ENCODE data around the gene TEDC1. TPM values are rescaled to one million over a fixed set of nuclear protein-coding genes. Genes with fewer than 3 reads are reported as not detected.

The TEDC1 gene
- total RNA-seq, 1 donor from 2014 or later = 43.3 TPM

GRCh38 chr14:105488781-105489541, 2.1 kb upstream of the TEDC1 start:
- Mint-ChIP-seq H3K36me3 (ENCODE audit: low read depth) (peaks cover 3% of the 10 kb centered on the region), H3K4me3 (peak overlapping the region; percentile 89), H3K27me3 (peaks cover 2% of the 10 kb centered on the region), H3K9me3 (no peaks in the 10 kb centered on the region), H3K4me1 (peaks cover 27% of the 10 kb centered on the region), H3K27ac (peak overlapping the region; percentile 89)
- intact Hi-C loops (cut with micrococcal nuclease) = no loop called here
- DNase-seq = peak; percentile 75

GRCh38 chr14:105489542-105490266, 1.3 kb upstream of the TEDC1 start:
- no peaks in the 10 kb centered on the region for H3K9me3 Mint-ChIP-seq
- intact Hi-C loops (cut with micrococcal nuclease) = loop anchor here (1.0 to 5.0 kb wide), 10 partner anchors 7 to 1775 kb away; partner anchors contain the start of genes BRF1, CRIP2, GPR132 and MTA1
- peaks cover 2% of the 10 kb centered on the region for H3K27me3 Mint-ChIP-seq
- H3K27ac Mint-ChIP-seq = peak overlapping the region; percentile 89
- H3K36me3 Mint-ChIP-seq (ENCODE audit: low read depth) = peaks cover 3% of the 10 kb centered on the region
- H3K4me3 Mint-ChIP-seq = peak overlapping the region; percentile 89
- peaks cover 21% of the 10 kb centered on the region for H3K4me1 Mint-ChIP-seq
- DNase-seq = peak; percentile 95

GRCh38 chr14:105490267-105490571, 827 bp upstream of the TEDC1 start:
- Mint-ChIP-seq H3K4me3 (peak overlapping the region; percentile 89), H3K27me3 (peaks cover 2% of the 10 kb centered on the region), H3K9me3 (no peaks in the 10 kb centered on the region), H3K36me3 (ENCODE audit: low read depth) (peaks cover 3% of the 10 kb centered on the region), H3K27ac (peak overlapping the region; percentile 89), H3K4me1 (peaks cover 21% of the 10 kb centered on the region)
- intact Hi-C loops (cut with micrococcal nuclease) = loop anchor here (1.0 to 5.0 kb wide), 10 partner anchors 8 to 1775 kb away; partner anchors contain the start of genes BRF1, CRIP2, GPR132 and MTA1
- DNase-seq = no peak

GRCh38 chr14:105491366-105491973, 424 bp downstream of the TEDC1 start:
- H3K4me1 Mint-ChIP-seq = peaks cover 16% of the 10 kb centered on the region
- peak; percentile 96 for DNase-seq
- intact Hi-C loops (cut with micrococcal nuclease) = loop anchor here (1.0 to 5.0 kb wide), 7 partner anchors 17 to 1777 kb away; partner anchors contain the start of genes CRIP2, GPR132, MTA1 and TMEM121
- peaks cover 3% of the 10 kb centered on the region for H3K36me3 Mint-ChIP-seq (ENCODE audit: low read depth)
- no peaks in the 10 kb centered on the region for H3K27me3 Mint-ChIP-seq
- H3K9me3 Mint-ChIP-seq = no peaks in the 10 kb centered on the region
- peak overlapping the region; percentile 85 for H3K4me3 Mint-ChIP-seq
- H3K27ac Mint-ChIP-seq = peak overlapping the region; percentile 95

- Mint-ChIP-seq H3K27ac (peak overlapping the region; percentile 95), H3K36me3 (ENCODE audit: low read depth) (peaks cover 3% of the 10 kb centered on the region), H3K4me3 (peak overlapping the region; percentile 85), H3K4me1 (peaks cover 16% of the 10 kb centered on the region), H3K27me3 (no peaks in the 10 kb centered on the region), H3K9me3 (no peaks in the 10 kb centered on the region)
- DNase-seq = peak; percentile 61
- intact Hi-C loops (cut with micrococcal nuclease) = loop anchor here (5.0 kb wide), 2 partner anchors 400 to 425 kb away; partner anchors contain the start of gene GPR132
Observed at GRCh38 chr14:105492031-105492970, 1.3 kb downstream of the TEDC1 start.

- no peak overlapping the region for H3K27ac Mint-ChIP-seq
- peaks cover 14% of the 10 kb centered on the region for H3K4me1 Mint-ChIP-seq
- H3K9me3 Mint-ChIP-seq = no peaks in the 10 kb centered on the region
- peaks cover 4% of the 10 kb centered on the region for H3K36me3 Mint-ChIP-seq (ENCODE audit: low read depth)
- DNase-seq = peak; percentile 60
- no peaks in the 10 kb centered on the region for H3K27me3 Mint-ChIP-seq
- intact Hi-C loops (cut with micrococcal nuclease) = loop anchor here (5.0 kb wide), 2 partner anchors 401 to 426 kb away; partner anchors contain the start of gene GPR132
- H3K4me3 Mint-ChIP-seq = no peak overlapping the region
Observed at GRCh38 chr14:105492971-105493871, 2.2 kb downstream of the TEDC1 start.

- Mint-ChIP-seq H3K27ac (no peak overlapping the region), H3K4me1 (peaks cover 9% of the 10 kb centered on the region), H3K9me3 (no peaks in the 10 kb centered on the region), H3K27me3 (no peaks in the 10 kb centered on the region), H3K4me3 (no peak overlapping the region), H3K36me3 (ENCODE audit: low read depth) (peaks cover 4% of the 10 kb centered on the region)
- intact Hi-C loops (cut with micrococcal nuclease) = loop anchor here (5.0 kb wide), 2 partner anchors 402 to 427 kb away; partner anchors contain the start of gene GPR132
- peak; percentile 61 for DNase-seq
Observed at GRCh38 chr14:105493921-105494605, 3.0 kb downstream of the TEDC1 start.

GRCh38 chr14:105494606-105494929, 3.5 kb downstream of the TEDC1 start:
- DNase-seq = no peak
- peaks cover 4% of the 10 kb centered on the region for H3K36me3 Mint-ChIP-seq (ENCODE audit: low read depth)
- no peak overlapping the region for H3K4me3 Mint-ChIP-seq
- no peaks in the 10 kb centered on the region for H3K27me3 Mint-ChIP-seq
- no peaks in the 10 kb centered on the region for H3K9me3 Mint-ChIP-seq
- H3K4me1 Mint-ChIP-seq = peaks cover 6% of the 10 kb centered on the region
- H3K27ac Mint-ChIP-seq = no peak overlapping the region
- intact Hi-C loops (cut with micrococcal nuclease) = loop anchor here (5.0 kb wide), 2 partner anchors 402 to 427 kb away; partner anchors contain the start of gene GPR132

- H3K4me3 Mint-ChIP-seq = no peak overlapping the region
- intact Hi-C loops (cut with micrococcal nuclease) = no loop called here
- H3K4me1 Mint-ChIP-seq = peaks cover 3% of the 10 kb centered on the region
- no peak overlapping the region for H3K27ac Mint-ChIP-seq
- peak; percentile 59 for DNase-seq
- no peaks in the 10 kb centered on the region for H3K27me3 Mint-ChIP-seq
- peaks cover 4% of the 10 kb centered on the region for H3K36me3 Mint-ChIP-seq (ENCODE audit: low read depth)
- H3K9me3 Mint-ChIP-seq = no peaks in the 10 kb centered on the region
Observed at GRCh38 chr14:105495101-105495989, 4.3 kb downstream of the TEDC1 start.

GRCh38 chr14:105495990-105496830, 5.2 kb downstream of the TEDC1 start:
- Mint-ChIP-seq H3K27ac (no peak overlapping the region), H3K4me3 (no peak overlapping the region), H3K27me3 (no peaks in the 10 kb centered on the region), H3K36me3 (ENCODE audit: low read depth) (peaks cover 1% of the 10 kb centered on the region), H3K4me1 (peaks cover 3% of the 10 kb centered on the region), H3K9me3 (no peaks in the 10 kb centered on the region)
- intact Hi-C loops (cut with micrococcal nuclease) = no loop called here
- DNase-seq = peak; percentile 58

All from activated CD4-positive, alpha-beta T cell treated with anti-CD3 and anti-CD28 coated beads, Interleukin-2, amount 10 ng/mL, durations not matched to agents 24 days and 14 days (primary cell).